Osteoblast (primary cell): ENCODE data around the gene FRMD8. TPM values are rescaled to one million over a fixed set of nuclear protein-coding genes. Genes with fewer than 3 reads are reported as not detected.

Experiments
- DNase-seq: peaks from one replicate; pipeline ENCODE4 v3.0.0; 2011; ENCODE audit warnings: low spot score, mixed read lengths; ENCODE audit not compliant: insufficient read length; ENCODE audit errors: missing footprints
- H2AFZ ChIP-seq: 2 replicates; pipeline ENCODE4 v1.6.0; 2011; ENCODE audit warnings: mild to moderate bottlenecking, low read length
- H3K27ac ChIP-seq: 2 replicates; pipeline ENCODE4 v1.5.1; 2011; ENCODE audit warnings: mild to moderate bottlenecking, low read depth, low read length, moderate library complexity
- H3K27me3 ChIP-seq: 2 replicates; pipeline ENCODE4 v1.6.0; 2012; ENCODE audit warnings: mild to moderate bottlenecking, control low read depth, inconsistent platforms, low read length, moderate library complexity; ENCODE audit not compliant: insufficient read depth
- H3K36me3 ChIP-seq: 2 replicates; pipeline ENCODE4 v1.5.1; 2011; ENCODE audit warnings: mild to moderate bottlenecking, low read length, control low read depth, moderate library complexity; ENCODE audit not compliant: insufficient read depth
- H3K4me1 ChIP-seq: 2 replicates; pipeline ENCODE4 v1.5.1; 2011; ENCODE audit warnings: mild to moderate bottlenecking, low read length, control low read depth, moderate library complexity; ENCODE audit not compliant: insufficient read depth
- H3K4me2 ChIP-seq: 2 replicates; pipeline ENCODE4 v1.6.0; 2011; ENCODE audit warnings: mild to moderate bottlenecking, low read length; ENCODE audit not compliant: insufficient read depth
- H3K4me3 ChIP-seq: fragments of 200-600 bp; sonication (generic); 3 replicates; pipeline ENCODE4 v1.5.1; 2012; ENCODE audit warnings: mild to moderate bottlenecking, low read length, inconsistent platforms; ENCODE audit not compliant: insufficient read depth
- H3K79me2 ChIP-seq: 2 replicates; pipeline ENCODE4 v1.6.0; 2012; ENCODE audit warnings: mild to moderate bottlenecking, low read length, control low read depth, inconsistent platforms; ENCODE audit not compliant: insufficient read depth
- H3K9me3 ChIP-seq: 2 replicates; pipeline ENCODE4 v1.5.1; 2011; ENCODE audit warnings: low read depth, low read length, control low read depth
- H4K20me1 ChIP-seq: 2 replicates; pipeline ENCODE4 v1.6.0; 2012; ENCODE audit warnings: mild to moderate bottlenecking, low read length, control low read depth; ENCODE audit not compliant: insufficient read depth
- total RNA-seq: library from RNA; depleted of rRNA; stranded (reverse); fragments of >200 nt; gene quantifications from 2 replicates; pipeline ENCODE4 v1.2.3, GENCODE V29; 2012
- TF ChIP-seq, protein P1 (sequence below): IDR thresholded peaks from 2 replicates; pipeline ENCODE4 v1.5.1; 2011; ENCODE audit warnings: mild to moderate bottlenecking, low read depth, low read length, moderate library complexity; ENCODE audit errors: extremely low read depth

FRMD8 gene
- total RNA-seq, 1 donor = 78.2 TPM

- H3K4me3 ChIP-seq = peak overlapping the region; percentile 42
- peak; percentile 95 for DNase-seq
- H3K4me2 ChIP-seq = peak overlapping the region; percentile 60
- peak overlapping the region; percentile 61 for H3K27ac ChIP-seq
- H3K27me3 ChIP-seq = no peaks in the 10 kb centered on the region
- H2AFZ ChIP-seq = no peak overlapping the region
- TF ChIP-seq, protein P1, sequence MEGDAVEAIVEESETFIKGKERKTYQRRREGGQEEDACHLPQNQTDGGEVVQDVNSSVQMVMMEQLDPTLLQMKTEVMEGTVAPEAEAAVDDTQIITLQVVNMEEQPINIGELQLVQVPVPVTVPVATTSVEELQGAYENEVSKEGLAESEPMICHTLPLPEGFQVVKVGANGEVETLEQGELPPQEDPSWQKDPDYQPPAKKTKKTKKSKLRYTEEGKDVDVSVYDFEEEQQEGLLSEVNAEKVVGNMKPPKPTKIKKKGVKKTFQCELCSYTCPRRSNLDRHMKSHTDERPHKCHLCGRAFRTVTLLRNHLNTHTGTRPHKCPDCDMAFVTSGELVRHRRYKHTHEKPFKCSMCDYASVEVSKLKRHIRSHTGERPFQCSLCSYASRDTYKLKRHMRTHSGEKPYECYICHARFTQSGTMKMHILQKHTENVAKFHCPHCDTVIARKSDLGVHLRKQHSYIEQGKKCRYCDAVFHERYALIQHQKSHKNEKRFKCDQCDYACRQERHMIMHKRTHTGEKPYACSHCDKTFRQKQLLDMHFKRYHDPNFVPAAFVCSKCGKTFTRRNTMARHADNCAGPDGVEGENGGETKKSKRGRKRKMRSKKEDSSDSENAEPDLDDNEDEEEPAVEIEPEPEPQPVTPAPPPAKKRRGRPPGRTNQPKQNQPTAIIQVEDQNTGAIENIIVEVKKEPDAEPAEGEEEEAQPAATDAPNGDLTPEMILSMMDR = no peak
- peaks cover 36% of the 10 kb centered on the region for H3K4me1 ChIP-seq
- H4K20me1 ChIP-seq = peaks cover 12% of the 10 kb centered on the region
- peaks cover 84% of the 10 kb centered on the region for H3K79me2 ChIP-seq
- H3K36me3 ChIP-seq = peaks cover 31% of the 10 kb centered on the region
- H3K9me3 ChIP-seq = no peaks in the 10 kb centered on the region
These were observed 3.9 kb downstream of the FRMD8 start for GRCh38 chr11:65390099-65390941.

DNA sequence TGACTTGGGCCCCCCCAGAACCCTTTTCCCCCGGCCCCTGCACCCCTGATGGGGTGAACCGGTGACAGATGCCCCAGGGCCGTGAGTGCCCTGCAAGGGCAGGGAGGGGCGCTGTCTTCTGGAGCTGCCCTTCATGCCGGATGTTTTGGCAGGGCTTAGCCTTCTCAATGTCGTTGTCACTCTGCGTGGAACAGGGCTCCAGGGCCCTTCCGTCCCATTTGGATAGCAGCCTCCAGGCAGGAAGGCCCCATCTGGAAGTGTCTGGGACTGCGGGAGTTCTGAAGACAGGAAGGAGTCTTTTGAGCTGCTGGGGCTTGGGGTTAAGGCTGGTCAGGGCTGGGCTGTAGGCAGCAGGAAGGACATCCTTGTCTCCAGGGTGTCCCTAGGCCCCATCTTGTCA, 4.6 kb downstream of the FRMD8 start:
- Histone ChIP-seq H2AFZ (no peak overlapping the region), H3K4me3 (peak overlapping the region; percentile 42), H4K20me1 (peaks cover 12% of the 10 kb centered on the region), H3K36me3 (peaks cover 37% of the 10 kb centered on the region), H3K4me2 (peak overlapping the region; percentile 60), H3K4me1 (peaks cover 36% of the 10 kb centered on the region), H3K27me3 (no peaks in the 10 kb centered on the region), H3K79me2 (peaks cover 84% of the 10 kb centered on the region), H3K27ac (peak overlapping the region; percentile 51), H3K9me3 (no peaks in the 10 kb centered on the region)
- peak; percentile 95 for DNase-seq
- TF ChIP-seq, protein P1 = no peak

DNA sequence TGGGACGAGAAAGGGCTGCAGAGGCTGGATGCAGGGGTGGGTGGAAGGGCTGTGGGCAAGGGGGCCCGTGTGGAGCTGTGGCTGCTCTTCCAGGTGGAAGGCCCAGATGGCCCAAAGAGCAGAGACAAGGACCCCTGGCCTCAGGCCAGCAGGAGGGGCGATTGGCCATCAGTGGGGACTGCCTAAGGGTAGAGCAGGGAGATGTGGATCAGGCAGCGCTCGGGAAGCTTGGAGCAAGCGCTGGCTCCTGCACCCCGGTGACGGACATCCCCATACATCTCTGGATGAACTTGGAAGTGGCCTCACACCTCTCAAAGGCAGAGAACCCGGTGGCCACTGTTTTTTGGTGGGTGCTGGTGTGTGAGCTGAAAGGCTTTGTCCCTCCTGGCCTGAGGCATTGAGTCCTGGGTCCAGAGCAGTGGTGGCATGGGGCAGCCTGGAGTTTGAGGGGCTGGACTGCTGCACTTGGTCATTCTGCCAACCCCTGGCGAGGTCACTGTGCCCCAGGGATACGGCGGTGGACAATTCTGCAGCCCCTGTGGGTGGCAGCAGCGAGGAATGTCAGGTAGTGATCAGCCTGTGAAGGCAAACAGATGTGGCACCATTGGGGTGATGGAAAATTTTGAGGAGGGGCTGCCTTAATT, 5.9 kb downstream of the FRMD8 start:
- Histone ChIP-seq H4K20me1 (peaks cover 12% of the 10 kb centered on the region), H3K4me3 (no peak overlapping the region), H3K4me2 (no peak overlapping the region), H3K9me3 (no peaks in the 10 kb centered on the region), H3K36me3 (peaks cover 45% of the 10 kb centered on the region), H2AFZ (no peak overlapping the region), H3K27me3 (no peaks in the 10 kb centered on the region), H3K79me2 (peaks cover 75% of the 10 kb centered on the region), H3K27ac (no peak overlapping the region), H3K4me1 (peaks cover 29% of the 10 kb centered on the region)
- TF ChIP-seq, protein P1 = no peak
- peak; percentile 22 for DNase-seq

GRCh38 chr11:65392899-65393298, 6.5 kb downstream of the FRMD8 start:
- peak; percentile 68 for DNase-seq
- H3K4me1 ChIP-seq = peaks cover 29% of the 10 kb centered on the region
- no peaks in the 10 kb centered on the region for H3K9me3 ChIP-seq
- H3K36me3 ChIP-seq = peaks cover 50% of the 10 kb centered on the region
- no peaks in the 10 kb centered on the region for H3K27me3 ChIP-seq
- peaks cover 70% of the 10 kb centered on the region for H3K79me2 ChIP-seq
- TF ChIP-seq, protein P1 = no peak
- H3K4me2 ChIP-seq = no peak overlapping the region
- peaks cover 12% of the 10 kb centered on the region for H4K20me1 ChIP-seq
- H2AFZ ChIP-seq = no peak overlapping the region
- no peak overlapping the region for H3K27ac ChIP-seq
- H3K4me3 ChIP-seq = no peak overlapping the region
